ENCODE data around the gene CFB.
A peak's percentile ranks its signal among the peaks of the same experiment; 100 is the strongest.

The CFB gene

DNA sequence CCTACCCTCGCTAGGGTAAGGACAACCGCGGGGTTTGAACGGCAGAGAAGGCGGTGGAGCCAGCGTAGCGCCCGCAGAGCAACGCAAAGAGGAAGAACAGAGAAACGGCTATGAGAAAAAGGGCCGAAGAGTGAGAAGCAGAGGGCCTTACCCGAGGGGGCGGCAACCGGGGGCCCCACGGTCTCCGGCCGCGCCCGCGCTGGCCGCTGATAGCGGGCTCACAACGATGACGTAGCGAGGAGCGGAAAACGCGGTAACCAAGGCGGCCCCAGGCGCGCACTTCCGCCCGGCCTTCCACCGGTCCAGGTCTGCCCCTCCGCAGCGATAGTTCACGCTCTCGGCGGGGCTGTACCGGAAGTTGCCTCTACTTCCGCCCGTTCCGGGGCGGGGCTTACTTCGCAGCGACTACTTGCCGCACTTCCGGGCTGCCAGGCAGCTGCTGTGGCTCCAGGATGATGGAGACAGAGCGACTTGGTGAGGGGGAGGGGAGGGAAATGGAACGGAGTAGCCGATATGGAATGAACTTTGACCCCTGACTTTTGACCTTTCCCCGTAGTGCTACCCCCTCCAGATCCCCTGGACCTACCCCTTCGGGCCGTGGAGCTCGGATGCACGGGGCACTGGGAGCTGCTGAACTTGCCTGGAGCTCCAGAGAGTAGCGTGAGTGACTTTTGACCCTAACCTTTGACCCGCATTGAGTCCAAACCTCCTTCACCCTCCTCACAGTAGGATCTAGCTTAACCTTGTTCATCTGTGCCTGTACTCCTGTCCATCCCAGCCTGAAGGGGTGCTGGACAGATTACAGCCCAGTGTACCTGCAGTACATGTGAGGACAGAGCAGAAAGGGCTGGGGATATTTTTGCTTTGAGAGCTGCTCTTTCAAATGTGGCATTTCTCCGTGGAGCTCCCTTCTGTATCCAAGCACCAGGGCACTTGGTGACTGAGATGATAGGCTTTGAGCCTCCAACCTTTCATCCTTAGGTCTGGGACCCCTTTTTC lies 13.1 kb downstream of the CFB start, which contains the start of the genes NELFE and SKIC2:
TSS of gene NELFE (minus strand) at position 231 of the 999 bp plus-strand sequence. CDS start 525 bp downstream, outside the sequence.
TSS of gene SKIC2 (plus strand) at position 435 of the 999 bp plus-strand sequence. CDS start at position 453, 18 bp downstream.
- Histone ChIP-seq H3K4me2 (ENCODE audit: low read length) (peak within 1 kb of the TSS; percentile 91), H3K4me3 (ENCODE audit: low read length) (peak within 1 kb of the TSS; percentile 92), H4K20me1 (ENCODE audit: control insufficient read depth, insufficient read depth, low read depth, low read length) (no peaks in the 10 kb centered on the region), H3K4me1 (ENCODE audit: control insufficient read depth, low read length) (peaks cover 20% of the 10 kb centered on the region), H3K9me2 (replicated peaks; ENCODE audit: control insufficient read depth, low read length) (no peaks in the 10 kb centered on the region), H3F3A (ENCODE audit: control insufficient read depth, insufficient read depth) (no peaks in the 10 kb centered on the region), H3K79me2 (ENCODE audit: control insufficient read depth, low read length) (peaks cover 39% of the 10 kb centered on the region), H3K27ac (ENCODE audit: low read depth, low read length) (no peak within 1 kb of the TSS; the same call in 1 of the 2 replicates), H3K27me3 (ENCODE audit: control insufficient read depth, low read length) (no peaks in the 10 kb centered on the region), H3K36me3 (ENCODE audit: control insufficient read depth, low read length) (peaks cover 69% of the 10 kb centered on the region), H3K9me3 (ENCODE audit: control insufficient read depth, insufficient read depth, low read length) (no peaks in the 10 kb centered on the region)
- TF ChIP-seq CTCF (IDR thresholded peaks at IDR 0.05; ENCODE audit: low read depth, low read length, poor library complexity, severe bottlenecking) (no peak), EZH2phosphoT487 (IDR thresholded peaks at IDR 0.05; ENCODE audit: borderline replicate concordance, low read length) (no peak)

DNA sequence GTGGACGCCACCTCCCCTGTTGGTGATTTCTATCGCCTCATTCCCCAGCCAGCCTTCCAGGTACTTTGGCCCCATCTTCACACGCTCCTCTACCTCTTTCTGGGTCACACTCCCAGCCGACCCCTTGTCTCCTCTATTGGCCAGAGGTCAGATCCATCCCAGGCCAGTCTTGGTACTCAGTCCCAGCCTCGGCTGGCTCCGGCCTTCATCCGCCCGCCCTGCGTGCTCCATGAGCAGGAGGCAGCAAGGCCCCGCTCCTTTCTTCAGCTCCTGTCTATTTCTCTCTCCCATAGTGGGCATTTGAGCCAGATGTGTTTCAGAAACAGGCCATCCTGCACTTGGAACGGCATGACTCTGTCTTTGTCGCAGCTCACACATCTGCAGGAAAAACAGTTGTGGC lies 15.7 kb downstream of the CFB start:
- Histone ChIP-seq H3K9me2 (replicated peaks; ENCODE audit: control insufficient read depth, low read length) (no peaks in the 10 kb centered on the region), H3K36me3 (ENCODE audit: control insufficient read depth, low read length) (peaks cover 73% of the 10 kb centered on the region), H3K4me1 (ENCODE audit: control insufficient read depth, low read length) (peaks cover 20% of the 10 kb centered on the region), H3K9me3 (ENCODE audit: control insufficient read depth, insufficient read depth, low read length) (no peaks in the 10 kb centered on the region), H3K27me3 (ENCODE audit: control insufficient read depth, low read length) (no peaks in the 10 kb centered on the region), H3K4me2 (ENCODE audit: low read length) (no peak overlapping the region), H4K20me1 (ENCODE audit: control insufficient read depth, insufficient read depth, low read depth, low read length) (no peaks in the 10 kb centered on the region), H3K27ac (ENCODE audit: low read depth, low read length) (no peak overlapping the region), H3K4me3 (ENCODE audit: low read length) (no peak overlapping the region), H3K79me2 (ENCODE audit: control insufficient read depth, low read length) (peaks cover 38% of the 10 kb centered on the region), H3F3A (ENCODE audit: control insufficient read depth, insufficient read depth) (no peaks in the 10 kb centered on the region)
- TF ChIP-seq CTCF (IDR thresholded peaks at IDR 0.05; ENCODE audit: low read depth, low read length, poor library complexity, severe bottlenecking) (no peak), EZH2phosphoT487 (IDR thresholded peaks at IDR 0.05; ENCODE audit: borderline replicate concordance, low read length) (no peak)

GRCh38 chr6:31963921-31964320 lies 18.0 kb downstream of the CFB start:
- Histone ChIP-seq H3K79me2 (ENCODE audit: control insufficient read depth, low read length) (peaks cover 17% of the 10 kb centered on the region), H3K4me3 (ENCODE audit: low read length) (no peak overlapping the region), H3K27ac (ENCODE audit: low read depth, low read length) (no peak overlapping the region), H3K36me3 (ENCODE audit: control insufficient read depth, low read length) (peaks cover 85% of the 10 kb centered on the region), H3K9me3 (ENCODE audit: control insufficient read depth, insufficient read depth, low read length) (no peaks in the 10 kb centered on the region), H3F3A (ENCODE audit: control insufficient read depth, insufficient read depth) (no peaks in the 10 kb centered on the region), H3K27me3 (ENCODE audit: control insufficient read depth, low read length) (no peaks in the 10 kb centered on the region), H3K9me2 (replicated peaks; ENCODE audit: control insufficient read depth, low read length) (no peaks in the 10 kb centered on the region), H4K20me1 (ENCODE audit: control insufficient read depth, insufficient read depth, low read depth, low read length) (no peaks in the 10 kb centered on the region), H3K4me2 (ENCODE audit: low read length) (no peak overlapping the region), H3K4me1 (ENCODE audit: control insufficient read depth, low read length) (peaks cover 11% of the 10 kb centered on the region)
- no peak for TF ChIP-seq EZH2phosphoT487 (IDR thresholded peaks at IDR 0.05; ENCODE audit: borderline replicate concordance, low read length)
- TF ChIP-seq CTCF (IDR thresholded peaks at IDR 0.05; ENCODE audit: low read depth, low read length, poor library complexity, severe bottlenecking): no peak
